Measurements from ENCODE around the gene RNF212. TPM values are rescaled to one million over a fixed set of nuclear protein-coding genes. Genes with fewer than 3 reads are reported as not detected.

Gene RNF212
- total and polyA plus RNA-seq, 7 experiments from 2014 or later, result 1.8 to 6.7 (median 3.1) TPM

GRCh38 chr4:1044469-1045192 lies 68.7 kb downstream of the RNF212 start:
- Mint-ChIP-seq H3K27ac (no peak overlapping the region), H3K9me3 (peaks cover 0 to 8% (median 0%) of the 10 kb centered on the region in 11 donors), H3K4me1 (peaks cover 0 to 6% (median 4%) of the 10 kb centered on the region in 7 donors), H3K36me3 (peaks cover 0 to 4% (median 0%) of the 10 kb centered on the region in 5 donors), H3K4me3 (no peak overlapping the region), H3K27me3 (peaks cover 17 to 45% (median 21%) of the 10 kb centered on the region in 5 donors)
- Histone ChIP-seq H3K36me3 (ENCODE audit: control insufficient read depth in 2 of 3, insufficient read depth in 3 of 3, low read length in 3 of 3) (no peaks in the 10 kb centered on the region), H3K4me3 (ENCODE audit: low read length) (no peak overlapping the region), H3K27ac (ENCODE audit: low read depth, low read length) (no peak overlapping the region), H3K27me3 (ENCODE audit: control insufficient read depth in 2 of 2, insufficient read depth in 2 of 2, low read length in 2 of 2) (no peaks in the 10 kb centered on the region), H3K4me1 (ENCODE audit: control insufficient read depth in 2 of 2, insufficient read depth in 2 of 2, low read length in 2 of 2) (no peaks in the 10 kb centered on the region), H3K9me3 (ENCODE audit: control insufficient read depth in 2 of 3, low read length in 3 of 3) (no peaks in the 10 kb centered on the region)
- CTCF ChIA-PET, result no interaction called here
- intact Hi-C loops (cut with micrococcal nuclease), result no loop called here
- POLR2A ChIA-PET, result no interaction called here
- DNase-seq, result no peak
- no peak for ATAC-seq

GRCh38 chr4:1043651-1044468 lies 69.5 kb downstream of the RNF212 start:
- H3K9me3 ChIP-seq (ENCODE audit: control insufficient read depth in 2 of 3, low read length in 3 of 3), result no peaks in the 10 kb centered on the region
- no peaks in the 10 kb centered on the region for H3K4me1 ChIP-seq (ENCODE audit: control insufficient read depth in 2 of 2, insufficient read depth in 2 of 2, low read length in 2 of 2)
- no peaks in the 10 kb centered on the region for H3K36me3 ChIP-seq (ENCODE audit: control insufficient read depth in 2 of 3, insufficient read depth in 3 of 3, low read length in 3 of 3)
- peak; percentile 80 for ATAC-seq
- H3K27me3 ChIP-seq (ENCODE audit: control insufficient read depth in 2 of 2, insufficient read depth in 2 of 2, low read length in 2 of 2), result no peaks in the 10 kb centered on the region
- no peak overlapping the region for H3K4me3 Mint-ChIP-seq
- ChIA-PET POLR2A (no interaction called here), CTCF (no interaction called here)
- DNase-seq, result peak in 1 of 9 donors; percentile 42
- H3K27ac ChIP-seq (ENCODE audit: low read depth, low read length), result no peak overlapping the region
- H3K4me1 Mint-ChIP-seq, result peaks cover 0 to 6% (median 4%) of the 10 kb centered on the region in 7 donors
- peaks cover 17 to 40% (median 21%) of the 10 kb centered on the region in 5 donors for H3K27me3 Mint-ChIP-seq
- H3K9me3 Mint-ChIP-seq, result peaks cover 0 to 5% (median 0%) of the 10 kb centered on the region in 11 donors
- peaks cover 0 to 4% (median 0%) of the 10 kb centered on the region in 5 donors for H3K36me3 Mint-ChIP-seq
- intact Hi-C loops (cut with micrococcal nuclease), result no loop called here
- H3K4me3 ChIP-seq (ENCODE audit: low read length), result no peak overlapping the region
- no peak overlapping the region for H3K27ac Mint-ChIP-seq

GRCh38 chr4:1043162-1043561 lies 70.2 kb downstream of the RNF212 start:
- Mint-ChIP-seq H3K4me1 (peaks cover 0 to 6% (median 4%) of the 10 kb centered on the region in 7 donors), H3K27me3 (peaks cover 13 to 36% (median 21%) of the 10 kb centered on the region in 5 donors), H3K9me3 (peaks cover 0 to 2% (median 0%) of the 10 kb centered on the region in 11 donors), H3K36me3 (no peaks in the 10 kb centered on the region), H3K27ac (no peak overlapping the region), H3K4me3 (no peak overlapping the region)
- ChIA-PET CTCF (no interaction called here), POLR2A (no interaction called here)
- no peak overlapping the region for H3K27ac ChIP-seq (ENCODE audit: low read depth, low read length)
- ATAC-seq (no peak), DNase-seq (no peak)
- H3K4me1 ChIP-seq (ENCODE audit: control insufficient read depth in 2 of 2, insufficient read depth in 2 of 2, low read length in 2 of 2), result no peaks in the 10 kb centered on the region
- intact Hi-C loops (cut with micrococcal nuclease), result no loop called here
- no peaks in the 10 kb centered on the region for H3K9me3 ChIP-seq (ENCODE audit: control insufficient read depth in 2 of 3, low read length in 3 of 3)
- H3K36me3 ChIP-seq (ENCODE audit: control insufficient read depth in 2 of 3, insufficient read depth in 3 of 3, low read length in 3 of 3), result no peaks in the 10 kb centered on the region
- no peak overlapping the region for H3K4me3 ChIP-seq (ENCODE audit: low read length)
- no peaks in the 10 kb centered on the region for H3K27me3 ChIP-seq (ENCODE audit: control insufficient read depth in 2 of 2, insufficient read depth in 2 of 2, low read length in 2 of 2)

- Mint-ChIP-seq H3K9me3 (peaks cover 0 to 2% (median 0%) of the 10 kb centered on the region in 11 donors), H3K27ac (no peak overlapping the region), H3K27me3 (peaks cover 7 to 32% (median 17%) of the 10 kb centered on the region in 5 donors), H3K4me3 (peak overlapping the region in 1 of 10 donors; percentile 71), H3K36me3 (no peaks in the 10 kb centered on the region), H3K4me1 (peaks cover 0 to 6% (median 4%) of the 10 kb centered on the region in 7 donors)
- intact Hi-C loops (cut with micrococcal nuclease), result no loop called here
- Histone ChIP-seq H3K4me1 (ENCODE audit: control insufficient read depth in 2 of 2, insufficient read depth in 2 of 2, low read length in 2 of 2) (no peaks in the 10 kb centered on the region), H3K27ac (ENCODE audit: low read depth, low read length) (no peak overlapping the region), H3K27me3 (ENCODE audit: control insufficient read depth in 2 of 2, insufficient read depth in 2 of 2, low read length in 2 of 2) (no peaks in the 10 kb centered on the region), H3K36me3 (ENCODE audit: control insufficient read depth in 2 of 3, insufficient read depth in 3 of 3, low read length in 3 of 3) (no peaks in the 10 kb centered on the region), H3K4me3 (ENCODE audit: low read length) (no peak overlapping the region), H3K9me3 (ENCODE audit: control insufficient read depth in 2 of 3, low read length in 3 of 3) (no peaks in the 10 kb centered on the region)
- ChIA-PET POLR2A (no interaction called here), CTCF (no interaction called here)
- no peak for ATAC-seq
- no peak for DNase-seq
These were observed 70.9 kb downstream of the RNF212 start for GRCh38 chr4:1042352-1043055.

GRCh38 chr4:1041936-1042330 lies 71.4 kb downstream of the RNF212 start:
- no peak for DNase-seq
- no peak overlapping the region for H3K27ac ChIP-seq (ENCODE audit: low read depth, low read length)

GRCh38 chr4:1041147-1041935 lies 72.0 kb downstream of the RNF212 start:
- intact Hi-C loops (cut with micrococcal nuclease), result no loop called here
- Histone ChIP-seq H3K9me3 (ENCODE audit: control insufficient read depth in 2 of 3, low read length in 3 of 3) (no peaks in the 10 kb centered on the region), H3K36me3 (ENCODE audit: control insufficient read depth in 2 of 3, insufficient read depth in 3 of 3, low read length in 3 of 3) (no peaks in the 10 kb centered on the region), H3K27ac (ENCODE audit: low read depth, low read length) (no peak overlapping the region), H3K27me3 (ENCODE audit: control insufficient read depth in 2 of 2, insufficient read depth in 2 of 2, low read length in 2 of 2) (no peaks in the 10 kb centered on the region), H3K4me3 (ENCODE audit: low read length) (no peak overlapping the region), H3K4me1 (ENCODE audit: control insufficient read depth in 2 of 2, insufficient read depth in 2 of 2, low read length in 2 of 2) (no peaks in the 10 kb centered on the region)
- Mint-ChIP-seq H3K27me3 (peaks cover 0 to 24% (median 9%) of the 10 kb centered on the region in 5 donors), H3K4me3 (peak overlapping the region in 6 of 10 donors; percentile 27 to 71 (median 39)), H3K36me3 (no peaks in the 10 kb centered on the region), H3K4me1 (peaks cover 0 to 4% (median 0%) of the 10 kb centered on the region in 7 donors), H3K9me3 (peaks cover 0 to 1% (median 0%) of the 10 kb centered on the region in 11 donors), H3K27ac (no peak overlapping the region)
- DNase-seq (no peak), ATAC-seq (no peak)
- ChIA-PET CTCF (interaction anchor here (0.7 kb wide), 1 partner anchor 10 kb away, joined by 4 read pairs; no protein-coding TSS in a partner anchor), POLR2A (no interaction called here)

More at GRCh38 chr4:1041936-1042330, 71.4 kb downstream of the RNF212 start:
- no peak overlapping the region for H3K27ac Mint-ChIP-seq
- ATAC-seq, result no peak
- intact Hi-C loops (cut with micrococcal nuclease), result no loop called here
- ChIA-PET CTCF (interaction anchor here (0.7 kb wide), 1 partner anchor 11 kb away, joined by 4 read pairs; no protein-coding TSS in a partner anchor), POLR2A (no interaction called here)
- H3K36me3 Mint-ChIP-seq, result no peaks in the 10 kb centered on the region
- H3K27me3 Mint-ChIP-seq, result peaks cover 4 to 28% (median 14%) of the 10 kb centered on the region in 5 donors
- peak overlapping the region in 2 of 10 donors; percentile 32 to 71 for H3K4me3 Mint-ChIP-seq
- Histone ChIP-seq H3K27me3 (ENCODE audit: control insufficient read depth in 2 of 2, insufficient read depth in 2 of 2, low read length in 2 of 2) (no peaks in the 10 kb centered on the region), H3K4me3 (ENCODE audit: low read length) (no peak overlapping the region), H3K36me3 (ENCODE audit: control insufficient read depth in 2 of 3, insufficient read depth in 3 of 3, low read length in 3 of 3) (no peaks in the 10 kb centered on the region), H3K9me3 (ENCODE audit: control insufficient read depth in 2 of 3, low read length in 3 of 3) (no peaks in the 10 kb centered on the region), H3K4me1 (ENCODE audit: control insufficient read depth in 2 of 2, insufficient read depth in 2 of 2, low read length in 2 of 2) (no peaks in the 10 kb centered on the region)
- H3K9me3 Mint-ChIP-seq, result peaks cover 0 to 2% (median 0%) of the 10 kb centered on the region in 11 donors
- H3K4me1 Mint-ChIP-seq, result peaks cover 0 to 6% (median 4%) of the 10 kb centered on the region in 7 donors

Measured in naive thymus-derived CD4-positive, alpha-beta T cell (primary cell).